OCI-M2 (cell line): ENCODE data around the gene DLK1.

ENCODE experiments used
- DNase-seq: peaks from one replicate; lab custom pipeline; 2025; ENCODE audit not compliant: unreplicated experiment; lab: John Stamatoyannopoulos, UW

Gene DLK1

DNA sequence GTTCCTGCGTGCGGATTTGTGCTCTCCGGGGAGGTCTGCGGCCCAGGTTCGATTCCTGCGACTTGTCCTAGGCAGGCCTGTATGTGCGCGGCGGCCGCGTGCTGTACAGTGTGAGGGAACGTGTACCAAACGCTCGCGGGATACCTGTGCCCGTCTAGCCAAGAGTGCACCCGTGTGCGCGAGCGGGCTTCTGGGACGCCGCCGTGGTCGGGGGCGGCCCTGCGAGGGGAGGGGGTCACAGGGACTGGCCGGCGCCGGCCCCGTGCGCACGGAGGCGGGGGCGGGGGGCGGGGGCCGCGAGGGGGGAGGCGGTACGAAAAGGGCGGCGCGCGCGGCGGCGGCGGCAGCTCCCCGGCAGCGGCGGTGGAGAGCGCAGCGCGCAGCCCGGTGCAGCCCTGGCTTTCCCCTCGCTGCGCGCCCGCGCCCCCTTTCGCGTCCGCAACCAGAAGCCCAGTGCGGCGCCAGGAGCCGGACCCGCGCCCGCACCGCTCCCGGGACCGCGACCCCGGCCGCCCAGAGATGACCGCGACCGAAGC lies at the start of gene DLK1:
Gene DLK1 (plus strand): TSS at position 343 of the 536 bp plus-strand sequence. CDS start 177 bp downstream, at position 520.
- no peak for DNase-seq

DNA sequence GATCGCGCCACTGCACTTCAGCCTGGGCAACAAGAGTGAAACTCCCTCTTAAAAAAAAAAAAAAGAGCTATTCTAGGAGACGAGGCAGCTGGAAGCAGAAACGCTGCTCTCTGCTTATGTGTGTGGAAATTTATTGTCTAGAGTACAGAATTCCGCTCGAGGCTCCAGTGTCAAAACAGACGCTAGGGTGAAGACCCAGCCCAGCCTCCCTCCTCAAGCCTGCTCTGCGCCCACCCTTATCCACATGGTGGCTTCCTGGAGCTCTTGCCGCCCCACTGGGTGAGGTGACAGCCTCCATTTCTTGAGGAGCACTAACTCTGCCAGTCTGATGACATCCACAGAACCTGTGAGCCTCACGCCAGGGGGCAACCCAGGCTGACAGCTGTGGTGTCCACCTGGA lies 49.5 kb upstream of the DLK1 start:
- no peak for DNase-seq

DNA sequence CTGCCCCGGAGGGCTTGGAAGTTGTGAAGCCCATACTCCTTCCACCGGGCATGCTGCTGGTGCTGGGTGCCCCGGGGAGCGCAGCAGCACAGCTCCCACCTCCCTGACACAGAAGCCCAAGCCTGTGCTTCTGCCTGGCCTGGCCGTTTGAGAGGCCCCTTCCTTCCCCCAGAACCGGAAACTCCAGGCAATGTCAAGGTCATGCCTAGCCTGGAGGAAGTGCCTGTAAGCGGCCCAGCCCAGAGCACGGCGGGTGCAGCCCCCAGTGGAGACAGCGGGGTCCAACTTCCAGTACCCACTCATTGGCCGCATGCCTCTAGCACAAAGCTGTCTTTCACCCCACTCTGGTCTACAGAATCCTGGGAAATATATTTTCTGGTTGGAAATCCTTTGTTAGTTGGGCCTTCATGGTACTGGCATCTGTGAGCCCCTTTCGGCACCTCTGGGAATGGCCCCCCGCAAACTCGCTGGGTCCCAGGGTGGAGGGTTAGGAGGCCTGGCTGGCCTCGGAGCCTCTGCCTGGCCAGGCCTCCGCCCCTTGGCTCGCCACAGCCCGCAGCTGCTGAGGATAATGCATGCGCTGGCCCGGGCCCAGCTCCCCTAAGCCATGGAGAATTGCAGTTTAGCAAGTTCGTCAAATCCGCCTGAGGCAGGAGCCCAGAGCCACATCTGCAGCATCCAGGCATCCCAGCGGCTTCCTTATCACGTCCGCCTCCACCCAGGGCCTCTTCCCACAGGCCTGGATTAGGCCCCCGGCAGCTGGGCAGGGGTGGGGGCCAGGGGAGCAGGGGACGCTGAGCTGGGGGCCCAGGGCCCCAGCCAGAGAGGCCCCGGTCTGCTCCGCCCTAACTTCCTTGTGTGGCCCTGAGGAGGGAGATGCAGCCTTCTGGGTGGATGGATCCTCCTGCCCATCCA lies 48.9 kb upstream of the DLK1 start:
- peak; percentile 89 for DNase-seq

- DNase-seq: no peak
Measured at GRCh38 chr14:100678469-100678828, 48.2 kb upstream of the DLK1 start.

DNA sequence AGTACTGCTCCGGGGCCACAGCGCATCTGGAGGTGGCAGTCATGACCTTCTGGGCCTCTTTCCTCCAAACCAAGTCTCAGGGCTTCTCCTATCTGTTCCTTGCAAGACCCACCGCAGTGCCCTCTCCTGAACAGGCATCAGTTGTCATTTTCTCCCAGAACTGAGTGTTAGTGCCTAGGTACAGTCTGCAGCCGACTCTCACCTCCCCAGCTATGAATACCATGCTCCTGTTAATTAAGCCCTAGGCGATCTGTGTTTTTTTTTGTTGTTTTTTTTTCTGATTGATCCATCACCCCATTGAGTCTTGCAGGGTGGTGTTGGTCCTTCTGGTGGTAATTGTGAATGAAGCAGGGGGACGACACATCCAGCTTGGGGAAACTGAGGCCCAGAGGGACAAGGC lies 47.5 kb upstream of the DLK1 start:
- no peak for DNase-seq

- no peak for DNase-seq
Measured at GRCh38 chr14:100679707-100680438, 46.8 kb upstream of the DLK1 start.

DNA sequence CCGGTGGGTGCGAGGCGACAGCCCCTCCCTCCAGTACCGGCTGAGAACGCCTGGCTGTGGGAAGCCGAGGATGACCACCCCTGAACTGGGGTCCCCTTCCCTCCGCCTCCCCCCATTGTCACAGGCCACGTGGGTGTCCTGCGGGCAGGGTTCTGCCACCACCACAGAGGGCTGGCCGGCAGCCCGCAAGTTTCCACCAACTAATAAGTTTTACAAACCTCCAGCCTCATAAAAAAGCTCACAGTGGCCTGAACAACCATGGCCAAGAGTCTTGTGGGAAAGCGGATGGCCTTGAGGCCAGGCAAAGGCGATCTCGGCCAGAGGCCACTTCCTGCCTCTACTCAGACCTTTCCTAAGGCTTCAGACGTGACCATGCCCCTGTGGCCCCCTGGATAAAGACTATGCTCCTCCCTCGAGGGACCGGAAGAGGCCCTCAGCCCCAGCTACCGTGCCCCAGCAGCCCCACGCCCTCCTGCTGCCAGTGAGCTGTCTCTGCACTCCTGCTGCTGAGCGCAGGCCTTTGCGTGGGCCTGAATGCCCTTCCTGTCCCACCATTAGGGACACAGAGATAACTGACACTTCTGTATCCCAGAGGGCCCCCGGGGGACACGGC lies 46.1 kb upstream of the DLK1 start:
- peak; percentile 96 for DNase-seq

DNA sequence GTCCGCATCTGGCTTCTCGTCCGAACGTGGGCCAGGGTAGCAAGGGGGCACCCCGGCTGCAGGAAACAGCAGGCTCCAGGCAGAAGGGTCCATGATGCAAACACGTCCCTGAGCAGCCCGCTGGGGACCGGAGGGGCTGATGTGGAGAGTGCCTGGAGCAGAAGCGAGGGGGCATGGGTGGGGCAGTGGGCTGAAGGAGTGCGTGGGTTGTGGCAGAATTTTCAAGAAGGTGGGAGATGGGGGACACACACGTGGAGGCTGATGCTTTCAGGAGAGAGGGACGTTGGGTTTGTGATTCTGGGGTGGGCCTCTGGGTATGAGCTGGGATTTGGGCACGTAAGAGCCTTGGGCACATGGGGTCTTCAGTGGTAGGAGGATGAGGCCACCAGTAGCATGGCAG lies 45.6 kb upstream of the DLK1 start:
- no peak for DNase-seq

GRCh38 chr14:100682749-100683148 lies 43.9 kb upstream of the DLK1 start:
- no peak for DNase-seq

- no peak for DNase-seq
Measured at GRCh38 chr14:100683578-100683977, 43.1 kb upstream of the DLK1 start.

DNA sequence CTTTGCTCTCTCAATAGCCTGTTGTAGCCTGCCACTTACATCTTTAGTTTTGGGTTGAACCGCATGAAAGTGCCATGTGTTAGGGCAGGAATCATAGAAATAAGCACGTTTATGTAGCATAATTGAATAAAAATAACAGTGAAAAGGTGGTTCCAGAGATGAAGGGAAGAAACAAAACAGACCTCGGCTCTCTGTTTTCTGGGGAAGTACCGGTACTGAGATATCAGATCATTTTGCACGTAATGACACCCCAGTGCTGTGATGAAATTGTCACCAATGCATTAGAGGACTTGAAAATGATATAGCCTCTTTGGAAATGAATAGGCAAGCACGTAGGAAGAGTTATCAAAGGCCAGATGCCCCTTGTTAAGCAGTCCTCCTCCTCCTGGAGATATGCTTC lies 42.5 kb upstream of the DLK1 start:
- DNase-seq: no peak

GRCh38 chr14:100684961-100685360 lies 41.7 kb upstream of the DLK1 start:
- DNase-seq: no peak

DNA sequence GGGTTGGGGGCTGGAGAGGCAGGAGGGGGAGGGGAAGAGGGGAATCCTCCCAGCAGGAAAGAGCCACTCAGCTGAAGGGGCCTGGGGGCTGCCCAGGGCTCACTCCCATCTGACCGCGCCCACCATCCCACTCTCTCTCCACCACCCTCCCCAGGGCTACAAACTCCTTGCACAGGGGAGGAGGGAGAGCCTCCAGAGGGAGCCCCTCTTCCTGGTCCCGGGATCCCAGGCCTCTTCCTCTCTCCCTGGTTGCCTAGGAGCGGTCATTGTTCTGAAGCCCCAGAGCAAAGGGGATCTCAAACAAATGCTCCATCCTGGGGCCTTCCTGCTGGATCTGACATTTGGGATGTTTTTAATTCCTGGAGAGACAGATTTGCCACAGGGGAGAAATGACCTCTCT lies 39.8 kb upstream of the DLK1 start:
- DNase-seq: no peak

DNA sequence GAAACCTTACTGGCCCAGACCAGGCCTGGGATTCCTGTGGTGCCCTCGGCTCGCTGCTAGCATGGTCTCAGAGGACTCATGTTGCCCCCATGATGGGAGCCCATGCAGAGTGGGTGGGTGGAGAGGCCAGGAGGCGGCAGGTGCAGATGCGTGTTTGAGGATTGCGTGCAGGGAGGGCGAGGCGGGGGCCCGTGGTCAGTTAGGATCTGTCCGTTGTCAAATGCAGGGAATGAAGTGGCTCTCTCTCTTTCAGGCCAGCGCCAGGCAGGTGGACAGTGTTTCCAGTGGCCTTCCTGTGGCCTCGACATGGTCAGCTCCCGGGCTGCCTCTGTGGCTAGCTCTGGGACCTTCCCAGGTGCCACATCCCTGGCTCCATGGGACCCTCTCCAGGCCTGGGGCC lies 39.3 kb upstream of the DLK1 start:
- DNase-seq: no peak

DNA sequence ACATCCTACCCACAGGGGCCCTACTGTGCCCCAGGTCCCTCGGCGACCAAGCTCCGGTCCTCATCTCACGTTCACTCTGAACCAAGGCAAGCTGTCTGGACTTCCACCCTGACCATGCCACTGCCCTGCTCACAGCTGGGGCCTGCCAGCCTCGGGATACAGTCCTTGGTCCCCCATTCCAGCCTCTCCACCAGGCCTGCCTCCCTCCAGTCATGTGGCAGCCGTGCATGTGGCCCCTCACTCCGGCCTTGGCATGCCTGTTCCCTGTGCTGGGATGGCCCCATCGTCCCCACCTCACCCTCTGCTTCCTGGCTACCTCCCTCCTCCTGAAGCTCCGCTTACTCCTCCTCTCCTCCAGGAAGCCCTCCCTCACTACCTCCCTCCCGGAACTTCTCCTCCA lies 38.6 kb upstream of the DLK1 start:
- DNase-seq: no peak

DNA sequence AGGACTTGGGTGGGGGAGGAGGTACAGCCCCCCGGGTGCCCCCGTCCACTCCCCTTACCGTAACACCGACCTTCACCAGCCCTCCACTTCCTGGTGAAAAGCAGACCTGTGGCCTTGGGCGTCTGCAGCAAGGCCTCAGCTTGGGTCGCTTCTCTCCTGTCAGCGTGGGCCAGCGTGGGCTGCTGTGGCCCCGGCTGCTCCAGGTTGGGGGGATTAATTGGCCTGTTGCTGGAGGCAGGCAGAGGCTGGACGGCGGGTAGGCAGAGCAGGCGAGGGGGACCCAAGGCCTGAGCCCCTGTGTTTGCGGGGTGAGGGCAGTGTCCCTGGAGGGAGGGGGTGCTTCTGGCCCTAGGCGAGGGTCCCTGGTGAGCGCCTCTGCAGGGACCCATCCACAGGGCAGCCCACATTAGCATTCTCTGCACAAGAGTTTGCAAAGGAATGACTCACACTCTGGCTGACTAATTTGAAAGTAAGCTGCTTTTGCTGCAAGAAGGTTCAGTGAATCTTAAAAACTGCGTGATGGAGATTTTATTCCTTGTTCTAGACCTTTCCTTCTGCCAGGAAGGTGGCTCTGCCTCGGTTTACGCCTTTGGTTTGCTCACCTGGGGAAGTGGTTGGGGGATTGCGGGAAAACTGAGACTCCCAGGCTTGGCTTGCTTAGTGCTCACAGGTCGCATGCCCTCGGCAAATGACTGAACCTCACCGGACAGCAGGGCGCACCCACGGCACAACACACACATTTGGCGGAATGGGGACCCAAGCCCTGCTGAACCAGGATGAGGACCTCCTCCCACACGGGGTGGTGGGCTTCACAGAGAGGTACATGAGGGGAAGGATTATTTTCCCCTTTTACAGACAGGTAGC lies 37.9 kb upstream of the DLK1 start:
- no peak for DNase-seq

DNA sequence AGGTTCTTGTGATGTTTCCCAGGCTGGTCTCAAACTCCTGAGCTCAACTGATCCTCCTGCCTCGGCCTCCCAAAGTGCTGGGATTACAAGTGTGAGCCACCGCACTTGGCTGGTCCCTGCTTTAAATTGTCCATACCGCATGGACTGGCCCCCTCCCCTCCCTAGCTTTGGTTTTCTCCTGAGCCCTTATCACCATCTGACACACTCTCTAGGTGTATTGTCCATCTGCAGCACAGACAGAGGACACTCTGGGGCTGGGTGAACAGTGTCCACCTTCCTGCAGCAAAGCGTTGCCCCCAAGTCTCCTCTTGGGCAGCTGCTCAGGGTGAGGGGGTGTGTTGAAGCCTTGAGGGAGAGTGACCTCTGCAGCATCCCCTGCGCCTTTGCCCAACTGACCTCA lies 36.0 kb upstream of the DLK1 start:
- DNase-seq: no peak

DNA sequence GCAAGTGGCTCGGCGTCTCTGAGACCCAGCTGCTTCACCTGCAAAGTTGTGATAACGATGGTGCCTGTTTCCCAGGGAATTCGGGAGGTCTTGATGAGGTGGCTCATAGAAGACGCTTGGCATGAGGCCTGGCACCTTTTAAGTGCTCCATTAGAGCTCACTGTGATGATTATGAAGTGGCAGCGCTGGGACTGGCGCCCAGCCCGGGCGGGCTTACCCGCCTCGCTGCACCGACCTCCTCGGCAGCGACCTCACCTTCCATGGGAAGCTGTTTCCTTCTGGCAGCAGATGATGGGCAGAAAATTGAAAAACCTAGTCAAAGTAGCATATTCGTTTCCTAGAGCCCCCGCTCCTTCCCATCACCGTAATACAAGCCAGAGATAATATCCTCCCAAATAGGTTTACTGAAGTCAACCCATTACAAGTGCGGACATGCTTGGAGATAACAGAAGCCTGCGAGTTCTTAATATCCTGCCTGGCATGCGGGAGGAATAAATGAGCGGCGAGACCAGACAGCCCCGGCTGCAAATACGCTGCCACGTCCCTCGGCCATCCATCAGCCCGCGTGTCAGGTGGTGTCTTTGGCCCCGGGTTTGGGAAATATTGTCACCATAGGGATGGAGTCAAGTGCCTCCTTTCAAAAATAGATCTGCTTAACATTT lies 35.2 kb upstream of the DLK1 start:
- DNase-seq: no peak

- no peak for DNase-seq
Measured at GRCh38 chr14:100692256-100692655, 34.4 kb upstream of the DLK1 start.

- no peak for DNase-seq
Measured at GRCh38 chr14:100692859-100693558, 33.7 kb upstream of the DLK1 start.
